B cell (primary cell): ENCODE data around the gene CIT.
A peak's percentile ranks its signal among the peaks of the same experiment; 100 is the strongest.

ENCODE experiments used
- CTCF ChIP-seq: fragments of 200-600 bp; IDR thresholded peaks from one replicate; pipeline ENCODE4 v1.8.0; 2022; ENCODE audit warnings: antibody characterized with exemption, mild to moderate bottlenecking
- EZH2 ChIP-seq: IDR thresholded peaks from 2 replicates; pipeline ENCODE4 v1.6.1; 2012; ENCODE audit warnings: borderline replicate concordance, low read depth, mild to moderate bottlenecking, moderate library complexity, low read length; ENCODE audit not compliant: insufficient read depth, poor library complexity, severe bottlenecking

DNA sequence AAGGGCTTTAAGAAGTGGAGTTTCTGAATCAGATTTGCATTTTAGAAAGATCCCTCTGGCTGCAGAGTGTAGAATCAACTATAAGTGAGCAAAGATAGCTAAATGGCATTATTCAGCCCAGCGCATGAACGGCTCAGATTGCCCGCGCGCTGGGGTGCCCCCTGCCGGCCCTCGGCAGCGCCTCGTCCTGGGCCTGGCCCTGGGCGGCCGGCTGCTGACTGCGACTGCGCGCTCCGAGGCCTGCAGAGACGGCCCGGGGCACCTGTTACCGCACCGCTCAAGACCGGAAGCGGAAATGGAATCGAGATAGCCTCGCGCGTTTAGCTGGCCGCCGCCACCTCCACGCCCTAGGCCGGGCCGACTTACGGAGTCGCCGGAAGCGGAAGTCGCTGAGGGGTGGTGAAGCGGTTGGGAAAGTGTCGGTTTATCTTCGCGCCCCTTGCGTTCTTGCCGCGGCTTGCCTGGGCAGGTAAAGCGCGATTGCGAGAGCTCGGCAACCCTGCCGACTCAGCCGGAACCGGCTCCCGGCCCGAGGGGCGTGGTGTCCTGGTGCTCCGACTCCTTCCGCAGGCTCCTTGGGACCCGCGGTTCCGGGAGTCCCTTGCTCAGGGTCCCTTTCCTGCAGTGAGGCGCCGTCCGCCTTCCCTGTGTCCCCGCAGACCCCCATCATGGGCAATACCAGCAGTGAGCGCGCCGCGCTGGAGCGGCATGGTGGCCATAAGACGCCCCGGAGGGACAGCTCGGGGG lies 209.4 kb downstream of the CIT start, which contains the start of gene PRKAB1:
- TF ChIP-seq CTCF (peak; percentile 95), EZH2 (no peak)
